ENCODE measurements around the gene TUBB2B.

- no peak for TF ChIP-seq CTCF (conservative IDR thresholded peaks at IDR 0.05; ENCODE audit: low read length)
- no peak for TF ChIP-seq EZH2phosphoT487 (IDR thresholded peaks at IDR 0.05; ENCODE audit: borderline replicate concordance, low read depth, low read length)
Measured at GRCh38 chr6:3276174-3277167, 49.0 kb upstream of the TUBB2B start.

All from OCI-LY7 (cell line).